ENCODE measurements around the gene DPM3. TPM values are rescaled to one million over a fixed set of nuclear protein-coding genes. Genes with fewer than 3 reads are reported as not detected.
A peak's percentile ranks its signal among the peaks of the same experiment; 100 is the strongest.
"Not testable (repeated sequence)": the region's sequence is repeated elsewhere in the genome, so short reads cannot be mapped to it uniquely, and the experiment has no call there.

The DPM3 gene
- total RNA-seq, 1 experiment from 2014 or later: 171 TPM

GRCh38 chr1:155131285-155131684 lies 9.0 kb downstream of the DPM3 start:
- DNase-seq (ENCODE audit: low read depth): no peak
- in situ Hi-C loops (cut with HindIII; ENCODE audit: low pct_unique_long_range_greater_than_20kb, low sequenced_read_pairs): no loop called here

- DNase-seq (ENCODE audit: low read depth): no peak
- in situ Hi-C loops (cut with HindIII; ENCODE audit: low pct_unique_long_range_greater_than_20kb, low sequenced_read_pairs): no loop called here
These were observed 9.9 kb downstream of the DPM3 start for GRCh38 chr1:155130272-155131006.

DNA sequence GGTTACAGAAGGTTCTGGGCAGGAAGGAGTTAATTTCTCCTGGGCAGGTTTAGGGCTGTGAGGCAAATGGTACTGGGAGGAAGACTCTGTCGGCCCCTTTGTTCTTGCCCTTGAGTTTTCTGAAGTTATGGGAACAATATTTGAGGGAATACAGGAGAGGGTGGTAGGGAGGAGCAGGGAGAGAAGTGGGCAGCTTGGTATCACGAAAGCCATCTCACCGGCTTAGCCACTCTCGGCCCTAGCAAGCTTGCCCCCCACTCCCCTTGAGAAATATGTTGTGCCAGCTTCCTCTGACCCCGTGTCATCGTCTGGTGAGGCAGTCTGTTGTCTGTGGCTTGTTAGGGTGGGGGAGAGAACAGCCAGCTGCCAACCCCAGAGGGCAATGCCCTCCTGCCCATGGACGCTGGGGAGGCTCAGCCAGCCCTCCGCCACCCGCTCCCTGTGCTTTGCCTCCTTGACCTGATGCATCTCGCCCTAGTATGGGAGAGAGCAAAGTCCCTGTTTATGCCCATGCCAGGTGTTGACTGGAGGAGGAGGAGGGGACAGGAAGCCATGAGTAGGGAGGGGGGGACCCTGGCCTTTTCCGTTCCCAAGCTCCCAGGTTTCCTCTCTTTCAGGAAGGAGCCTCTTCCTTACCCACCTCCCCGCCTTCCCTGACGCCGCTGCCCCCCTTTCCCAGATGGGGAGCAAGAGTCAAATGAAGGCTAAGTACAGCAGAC lies 11.4 kb downstream of the DPM3 start:
- DNase-seq (ENCODE audit: low read depth): peak; percentile 19

DNA sequence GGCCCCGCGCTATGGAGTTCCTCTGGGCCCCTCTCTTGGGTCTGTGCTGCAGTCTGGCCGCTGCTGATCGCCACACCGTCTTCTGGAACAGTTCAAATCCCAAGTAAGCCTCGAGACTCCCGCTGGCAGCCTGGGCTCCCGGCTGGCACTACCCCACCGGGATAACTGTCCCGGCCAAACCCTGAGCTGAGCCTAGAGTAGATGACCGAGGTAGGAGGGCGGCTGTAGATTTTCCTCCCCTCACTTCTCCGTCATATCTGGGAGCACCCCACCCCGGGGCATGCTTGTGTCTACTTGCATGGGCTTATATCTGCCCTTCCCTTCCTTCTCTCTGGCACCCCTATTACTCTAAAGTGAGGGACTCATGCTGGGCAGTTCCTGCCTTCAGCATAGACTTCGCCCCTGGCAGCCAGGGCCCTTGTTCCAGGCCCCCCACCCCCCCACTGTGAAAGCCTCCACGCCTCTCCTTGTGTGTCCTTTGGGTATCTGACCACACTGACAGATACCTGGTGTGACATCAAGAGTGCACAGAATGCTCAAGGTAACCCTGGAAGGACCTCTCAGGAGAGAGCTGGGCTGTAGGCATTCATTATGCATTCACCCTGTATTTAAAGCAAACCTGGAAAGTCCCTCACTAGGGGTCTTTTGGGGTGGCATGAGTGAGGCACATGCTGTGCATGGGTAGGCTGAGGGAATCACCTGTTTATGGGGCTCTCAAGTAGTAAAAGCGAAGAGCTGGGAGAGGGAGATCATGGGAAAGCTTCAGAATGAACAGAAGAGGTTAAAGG lies 12.2 kb downstream of the DPM3 start:
- no peak for DNase-seq (ENCODE audit: low read depth)
- in situ Hi-C loops (cut with HindIII; ENCODE audit: low pct_unique_long_range_greater_than_20kb, low sequenced_read_pairs): no loop called here

More for the DNA sequence above, 11.4 kb downstream of the DPM3 start:
- in situ Hi-C loops (cut with HindIII; ENCODE audit: low pct_unique_long_range_greater_than_20kb, low sequenced_read_pairs): no loop called here

- in situ Hi-C loops (cut with HindIII; ENCODE audit: low pct_unique_long_range_greater_than_20kb, low sequenced_read_pairs): no loop called here
- DNase-seq (ENCODE audit: low read depth): peak; percentile 76
These were observed 13.0 kb downstream of the DPM3 start, which contains the start of gene EFNA1 for GRCh38 chr1:155127105-155127966. EFNA1 (plus strand) TSS chr1:155127876; CDS start chr1:155127978, 102 bp downstream.

DNA sequence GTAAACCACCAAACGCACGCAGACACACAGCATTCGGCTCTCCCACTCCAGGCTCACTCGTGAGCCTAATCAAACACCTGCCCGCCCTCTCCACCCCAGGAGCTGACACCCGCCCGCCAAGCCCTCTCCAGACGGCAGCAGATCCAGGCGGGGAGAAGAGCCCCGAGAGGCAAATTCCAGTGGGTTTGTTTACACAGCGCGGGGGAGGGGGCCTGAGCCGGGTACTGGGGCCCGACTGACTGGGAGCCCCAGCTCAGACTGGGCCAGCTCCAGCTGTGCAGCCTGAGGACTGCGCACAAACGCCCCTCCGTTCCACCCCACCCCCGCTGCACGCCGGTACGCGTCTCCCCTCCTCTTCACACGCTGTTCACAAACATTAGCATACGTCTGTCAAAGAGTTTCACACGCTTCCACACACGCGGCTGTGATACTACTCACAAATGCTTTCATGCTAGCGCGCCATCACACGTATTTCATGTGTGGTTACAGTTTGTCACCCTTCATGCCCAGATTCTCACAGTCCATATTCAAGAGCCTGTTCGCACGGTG lies 13.7 kb downstream of the DPM3 start:
- in situ Hi-C loops (cut with HindIII; ENCODE audit: low pct_unique_long_range_greater_than_20kb, low sequenced_read_pairs): no loop called here
- DNase-seq (ENCODE audit: low read depth): no peak

DNA sequence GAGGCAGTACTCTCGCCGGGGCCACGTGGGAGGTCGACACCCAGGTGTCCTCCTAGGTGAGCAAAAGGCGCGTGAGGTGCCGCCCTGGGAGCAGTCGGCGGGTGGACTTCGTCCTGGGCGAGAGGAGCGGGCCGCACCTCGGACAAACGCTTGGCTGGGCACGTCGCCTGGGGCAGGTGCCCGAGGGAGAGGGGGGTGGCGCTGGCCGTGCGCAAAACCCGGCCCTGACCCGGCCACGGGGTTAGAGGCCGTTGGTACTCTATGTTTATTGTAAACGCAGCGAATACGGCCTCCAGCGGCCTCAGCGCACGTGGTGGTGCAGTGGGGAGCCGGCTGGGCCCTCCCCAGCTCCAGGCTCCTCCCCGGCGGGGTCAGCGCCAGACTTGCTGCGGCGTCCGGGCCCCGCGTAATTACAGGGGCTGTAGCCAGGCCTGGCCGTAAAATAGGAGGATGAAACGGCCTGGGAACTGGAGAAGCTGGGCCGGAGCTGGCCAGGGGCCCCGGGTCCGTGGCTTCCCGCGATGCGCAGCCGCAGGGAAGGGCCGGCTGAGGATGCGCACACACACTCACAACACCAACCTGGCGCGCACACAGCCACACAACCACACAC lies 14.3 kb downstream of the DPM3 start:
- in situ Hi-C loops (cut with HindIII; ENCODE audit: low pct_unique_long_range_greater_than_20kb, low sequenced_read_pairs): no loop called here
- DNase-seq (ENCODE audit: low read depth): no peak

- DNase-seq (ENCODE audit: low read depth): no peak
These were observed 14.8 kb downstream of the DPM3 start for GRCh38 chr1:155125511-155125945.

DNA sequence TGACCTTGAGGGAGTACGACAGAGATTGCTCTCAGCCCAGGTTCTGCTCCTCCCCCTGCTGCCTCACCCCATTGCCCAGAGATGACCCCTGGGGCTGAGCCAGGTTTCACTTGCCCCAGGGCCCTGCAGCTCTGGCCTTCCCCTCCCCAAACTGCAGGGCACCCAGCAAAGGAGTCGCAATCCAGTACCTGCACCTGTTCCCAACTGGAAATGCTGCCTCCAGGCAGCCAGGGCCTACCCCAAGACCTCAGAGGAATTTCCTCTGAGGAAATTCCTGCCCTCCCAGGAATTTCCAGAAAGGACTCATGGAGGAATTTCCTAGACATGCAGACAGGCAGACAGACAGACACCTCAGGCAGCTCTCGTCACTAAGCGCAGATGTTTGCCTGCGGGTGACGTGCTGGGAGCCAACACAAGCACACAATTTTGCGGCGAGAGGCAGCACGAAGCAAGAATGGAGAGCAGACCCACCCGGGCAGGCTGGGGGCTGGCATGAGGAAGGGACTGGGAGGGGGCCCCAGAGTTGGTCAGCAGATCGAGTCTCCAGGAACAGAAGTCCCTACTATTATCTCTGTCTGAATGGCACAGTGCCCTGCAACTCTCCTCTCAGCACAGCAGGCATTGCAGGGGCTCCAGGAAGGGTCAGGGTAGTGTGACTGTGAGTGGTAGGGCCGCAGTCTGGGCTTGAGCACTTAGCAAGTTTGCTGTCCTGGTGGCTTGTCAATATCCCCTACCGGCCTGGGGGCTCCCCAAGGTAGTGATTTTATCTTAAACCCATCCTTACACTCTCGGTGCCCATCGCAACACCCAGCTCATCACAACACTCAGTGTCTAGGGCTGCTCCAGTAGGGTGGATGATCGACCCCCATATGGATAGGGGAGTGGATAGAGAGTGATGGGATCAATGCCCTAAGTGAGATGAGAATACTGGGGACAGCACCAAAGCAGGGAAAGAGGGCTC lies 15.5 kb downstream of the DPM3 start:
- in situ Hi-C loops (cut with HindIII; ENCODE audit: low pct_unique_long_range_greater_than_20kb, low sequenced_read_pairs): no loop called here
- no peak for DNase-seq (ENCODE audit: low read depth)

More at GRCh38 chr1:155125511-155125945, 14.8 kb downstream of the DPM3 start:
- in situ Hi-C loops (cut with HindIII; ENCODE audit: low pct_unique_long_range_greater_than_20kb, low sequenced_read_pairs): no loop called here

- DNase-seq (ENCODE audit: low read depth): no peak
- in situ Hi-C loops (cut with HindIII; ENCODE audit: low pct_unique_long_range_greater_than_20kb, low sequenced_read_pairs): no loop called here
These were observed 16.5 kb downstream of the DPM3 start for GRCh38 chr1:155123801-155124200.

DNA sequence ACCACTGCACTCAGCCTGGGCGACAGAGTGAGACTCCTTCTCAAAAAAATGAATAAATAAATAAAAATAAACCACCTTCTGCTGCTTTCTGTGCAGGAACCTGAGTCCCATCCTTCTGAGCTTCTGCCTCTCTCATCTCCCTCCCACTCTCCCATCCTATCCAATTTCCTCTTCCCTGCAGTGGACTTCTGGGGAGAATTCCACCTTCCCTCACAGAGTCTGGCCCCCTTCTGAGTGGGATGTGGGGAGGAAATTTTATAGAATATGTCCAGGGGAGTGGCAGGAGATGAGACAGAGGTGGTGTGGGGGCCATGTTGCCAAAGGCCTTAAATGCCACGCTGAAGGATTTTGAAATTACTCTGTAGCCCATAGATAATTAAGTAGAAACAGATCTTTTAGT lies 18.0 kb downstream of the DPM3 start:
- no peak for DNase-seq (ENCODE audit: low read depth)
- in situ Hi-C loops (cut with HindIII; ENCODE audit: low pct_unique_long_range_greater_than_20kb, low sequenced_read_pairs): no loop called here

GRCh38 chr1:155121249-155121648 lies 19.1 kb downstream of the DPM3 start:
- DNase-seq (ENCODE audit: low read depth): no peak
- in situ Hi-C loops (cut with HindIII; ENCODE audit: low pct_unique_long_range_greater_than_20kb, low sequenced_read_pairs): no loop called here

GRCh38 chr1:155120253-155120652 lies 20.1 kb downstream of the DPM3 start:
- in situ Hi-C loops (cut with HindIII; ENCODE audit: low pct_unique_long_range_greater_than_20kb, low sequenced_read_pairs): no loop called here
- no peak for DNase-seq (ENCODE audit: low read depth)

DNA sequence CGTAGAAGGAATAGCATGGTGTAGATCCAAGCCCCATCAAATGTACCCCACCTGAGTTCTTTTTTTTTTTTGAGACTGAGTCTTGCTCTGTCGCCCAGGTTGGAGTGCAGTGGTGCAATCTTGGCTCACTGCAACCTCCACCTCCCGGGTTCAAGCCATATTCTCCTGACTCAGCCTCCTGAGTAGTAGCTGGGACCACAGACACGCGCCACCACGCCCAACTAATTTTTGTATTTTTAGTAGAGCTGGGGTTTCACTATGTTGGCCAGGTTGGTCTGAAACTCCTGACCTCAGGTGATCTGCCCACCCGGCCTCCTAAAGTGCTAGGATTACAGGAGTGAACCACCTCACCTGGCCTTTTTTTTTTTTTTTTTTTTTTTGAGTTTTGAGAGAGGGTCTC lies 22.2 kb downstream of the DPM3 start:
- in situ Hi-C loops (cut with HindIII; ENCODE audit: low pct_unique_long_range_greater_than_20kb, low sequenced_read_pairs); DNase-seq (ENCODE audit: low read depth): not testable (repeated sequence)

DNA sequence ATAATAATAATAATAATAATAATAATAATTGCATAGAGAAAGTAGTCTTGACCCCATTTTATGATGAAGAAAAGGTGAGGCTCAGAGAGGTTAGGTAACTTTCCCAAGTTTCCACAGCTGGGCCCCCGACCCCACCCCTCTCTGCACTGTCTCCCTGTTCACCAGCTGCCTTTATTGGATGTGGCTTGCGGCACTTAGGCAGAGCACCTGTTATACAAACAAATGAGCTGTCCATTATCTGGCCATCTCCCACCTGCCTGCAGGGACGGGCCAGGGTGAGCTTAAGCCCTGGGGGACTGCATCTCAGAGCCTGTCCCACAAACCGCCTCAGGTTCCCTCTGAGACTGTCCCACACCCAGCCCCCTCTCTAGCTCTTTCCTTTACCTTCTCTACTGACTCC lies 22.7 kb downstream of the DPM3 start:
- DNase-seq (ENCODE audit: low read depth): no peak
- in situ Hi-C loops (cut with HindIII; ENCODE audit: low pct_unique_long_range_greater_than_20kb, low sequenced_read_pairs): no loop called here

DNA sequence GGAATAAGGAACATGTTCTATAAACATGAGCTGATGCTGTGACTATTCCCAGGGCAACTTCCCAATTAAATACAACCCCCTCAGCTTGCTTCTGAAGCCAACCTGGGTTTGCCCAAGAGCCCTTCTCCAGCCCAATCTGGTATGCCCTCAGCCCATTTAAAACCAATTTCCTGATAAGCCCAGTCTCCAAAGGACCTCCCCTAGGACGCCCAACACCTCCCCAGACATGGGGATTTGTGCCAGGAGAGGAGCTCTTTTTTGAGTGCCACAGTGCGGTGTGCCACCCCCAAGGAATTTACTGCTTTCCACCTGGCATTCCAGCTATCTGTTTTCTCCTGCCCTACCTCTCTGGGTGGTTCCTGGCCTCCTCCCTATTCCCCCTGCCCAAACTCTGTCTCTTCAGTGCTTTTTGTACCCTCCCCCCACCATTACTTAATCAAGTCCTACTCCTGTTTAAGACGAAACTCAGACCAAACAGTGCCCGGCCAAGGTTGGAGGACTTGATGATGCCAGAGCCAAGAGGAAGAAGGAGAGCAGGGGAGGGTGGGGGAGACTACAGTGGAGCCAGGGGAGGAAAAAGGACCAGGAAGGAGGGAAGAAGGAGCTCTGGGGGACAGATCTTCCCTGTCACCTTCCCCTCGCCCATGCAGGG lies 24.1 kb downstream of the DPM3 start:
- DNase-seq (ENCODE audit: low read depth): no peak
- in situ Hi-C loops (cut with HindIII; ENCODE audit: low pct_unique_long_range_greater_than_20kb, low sequenced_read_pairs): no loop called here

Measured in Caki2 (cell line).